HepG2 (cell line): ENCODE measurements around the gene LEMD1. TPM values are rescaled to one million over a fixed set of nuclear protein-coding genes. Genes with fewer than 3 reads are reported as not detected.

Experiments
- BRD4 ChIP-seq: sonication (generic); formaldehyde crosslinking; IDR thresholded peaks from 2 replicates; pipeline ENCODE4 v1.4.0; 2020; ENCODE audit warnings: missing genetic modification reagents
- CAMTA2 ChIP-seq: sonication (generic); formaldehyde crosslinking; IDR thresholded peaks from 2 replicates; pipeline ENCODE4 v1.4.0; 2020; ENCODE audit warnings: mild to moderate bottlenecking, missing genetic modification reagents, borderline replicate concordance
- CREB1 ChIP-seq, 2 experiments: fragments of 450-650 bp in 1 of 2; IDR thresholded peaks; 2 replicates each; pipeline ENCODE4 v1.6.1; 2016 to 2017; ENCODE audit warnings: control low read depth in 1 of 2, mild to moderate bottlenecking in 1 of 2, missing compliant biosample characterization in 1 of 2, missing genetic modification characterization in 1 of 2
- KMT2B ChIP-seq: IDR thresholded peaks from 2 replicates; pipeline ENCODE4 v1.6.1; 2016; ENCODE audit warnings: missing genetic modification reagents, missing compliant biosample characterization
- NFKBIZ ChIP-seq: IDR thresholded peaks from 2 replicates; pipeline ENCODE4 v1.6.1; 2018; ENCODE audit warnings: missing genetic modification reagents, missing compliant biosample characterization
- PHF21A ChIP-seq: sonication (generic); formaldehyde crosslinking; IDR thresholded peaks from 2 replicates; pipeline ENCODE4 v1.5.0; 2020; ENCODE audit warnings: mild to moderate bottlenecking, missing genetic modification reagents
- RBFOX2 ChIP-seq: fragments of 200-400 bp; formaldehyde crosslinking; IDR thresholded peaks from 2 replicates; pipeline ENCODE4 v1.6.1; 2017; ENCODE audit warnings: low read depth, mild to moderate bottlenecking, low read length
- SRSF9 ChIP-seq: fragments of 200-400 bp; formaldehyde crosslinking; IDR thresholded peaks from 2 replicates; pipeline ENCODE4 v1.6.1; 2018; ENCODE audit warnings: borderline replicate concordance, mild to moderate bottlenecking, low read depth, low read length; ENCODE audit not compliant: insufficient read depth, poor library complexity, severe bottlenecking
- ZC3H4 ChIP-seq: sonication (generic); formaldehyde crosslinking; IDR thresholded peaks from 2 replicates; pipeline ENCODE4 v1.4.0; 2020; ENCODE audit warnings: missing genetic modification reagents, borderline replicate concordance
- ZIK1 ChIP-seq: sonication (generic); formaldehyde crosslinking; IDR thresholded peaks from 2 replicates; pipeline ENCODE4 v1.5.0; 2020; ENCODE audit warnings: mild to moderate bottlenecking, low read depth, missing genetic modification reagents, borderline replicate concordance
- ZNF234 ChIP-seq: sonication (generic); formaldehyde crosslinking; conservative IDR thresholded peaks from 2 replicates; pipeline ENCODE4 v1.5.1; 2020; ENCODE audit warnings: mild to moderate bottlenecking, missing genetic modification reagents
- ZNF564 ChIP-seq: sonication (generic); formaldehyde crosslinking; IDR thresholded peaks from 2 replicates; pipeline ENCODE4 v1.8.1; 2023; ENCODE audit warnings: mild to moderate bottlenecking, missing genetic modification reagents
- ZNF615 ChIP-seq: sonication (generic); formaldehyde crosslinking; IDR thresholded peaks from 2 replicates; pipeline ENCODE4 v1.5.0; 2020; ENCODE audit warnings: mild to moderate bottlenecking, missing genetic modification reagents, borderline replicate concordance
- polyA plus RNA-seq, 8 experiments: library from polyadenylated mRNA; depleted of rRNA in 3 of 8; stranded (reverse) in 7 of 8; unstranded in 1 of 8; fragments of >200 nt; fragmentation: Illumina TruSeq in 4 of 8; extraction: Trizol in 4 of 8; gene quantifications; 2 replicates each; pipeline versions ENCODE4 v1.2.1 to v1.2.3, GENCODE V29; 2011 to 2016; ENCODE audit warnings: low read depth in 4 of 8, missing spikeins in 1 of 8, mixed read lengths in 1 of 8; ENCODE audit not compliant: insufficient read depth in 1 of 8
- total RNA-seq, 5 experiments: library from RNA; depleted of rRNA; stranded (reverse); fragments of >200 nt; fragmentation: Illumina TruSeq; extraction: Trizol; gene quantifications; 2 replicates each; pipeline ENCODE4 v1.2.3, GENCODE V29; 2016; ENCODE audit warnings: low read depth in 1 of 5
- TF ChIP-seq, protein P1 (sequence below): sonication (generic); formaldehyde crosslinking; IDR thresholded peaks from 2 replicates; pipeline ENCODE4 v1.5.1; 2020; ENCODE audit warnings: missing genetic modification reagents, mild to moderate bottlenecking, borderline replicate concordance
- TF ChIP-seq, protein P2 (sequence below): sonication (generic); IDR thresholded peaks from 2 replicates; pipeline ENCODE4 v1.6.1; 2016; ENCODE audit warnings: low read depth, borderline replicate concordance
- TF ChIP-seq, protein P3 (sequence below): sonication (generic); formaldehyde crosslinking; IDR thresholded peaks from 2 replicates; pipeline ENCODE4 v1.4.0; 2020; ENCODE audit warnings: missing genetic modification reagents
- TF ChIP-seq, protein P4 (sequence below): IDR thresholded peaks from 2 replicates; pipeline ENCODE4 v1.6.1; 2016; ENCODE audit warnings: low read depth
- TF ChIP-seq, protein P5 (sequence below): sonication (generic); formaldehyde crosslinking; IDR thresholded peaks from 2 replicates; pipeline ENCODE4 v1.4.0; 2020; ENCODE audit warnings: mild to moderate bottlenecking, missing genetic modification reagents, borderline replicate concordance

The LEMD1 gene
- total and polyA plus RNA-seq, 2 of the 13 experiments (the other 11 are each of a cell fraction or from before 2014, with no cell fraction given) = 1.4 to 2.3 TPM

DNA sequence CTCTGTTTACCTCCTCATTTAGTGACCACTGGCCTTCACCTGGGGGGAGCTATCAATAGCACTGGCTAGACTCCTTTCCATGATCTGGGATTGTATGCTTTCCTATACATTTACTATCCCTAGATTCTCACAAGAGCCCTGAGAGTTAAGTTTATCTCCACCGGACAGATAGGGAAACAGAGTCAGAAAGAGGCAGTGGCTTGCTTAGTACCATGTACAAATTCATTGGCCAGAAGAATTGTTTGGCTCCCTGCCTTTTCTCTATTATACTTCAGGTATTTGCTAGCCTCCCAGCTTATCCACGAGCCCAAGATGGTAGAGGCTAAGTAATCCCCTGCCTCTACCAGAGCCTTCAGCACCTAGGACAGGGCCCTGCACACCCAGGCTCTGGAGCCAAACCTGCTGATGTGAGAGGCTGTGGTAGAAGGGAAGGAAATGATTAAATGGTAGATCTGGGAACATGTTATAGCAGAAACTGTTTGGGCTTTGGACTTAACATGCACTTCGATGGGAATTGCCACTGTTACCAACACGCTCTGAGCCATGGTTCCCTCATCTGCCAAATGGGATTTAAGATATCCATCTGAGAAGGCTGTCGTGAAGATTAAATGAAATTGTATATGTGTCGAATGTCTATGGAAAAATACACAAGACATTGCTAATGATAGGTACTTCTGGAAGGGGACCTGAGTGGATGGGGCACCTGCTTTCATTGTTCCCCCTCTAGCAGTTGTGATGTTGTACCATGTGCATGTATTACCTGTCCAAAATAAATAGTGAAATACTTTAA is 37.1 kb upstream of the LEMD1 start (continued):
- TF ChIP-seq ZNF564 = no peak
- TF ChIP-seq, protein P1, sequence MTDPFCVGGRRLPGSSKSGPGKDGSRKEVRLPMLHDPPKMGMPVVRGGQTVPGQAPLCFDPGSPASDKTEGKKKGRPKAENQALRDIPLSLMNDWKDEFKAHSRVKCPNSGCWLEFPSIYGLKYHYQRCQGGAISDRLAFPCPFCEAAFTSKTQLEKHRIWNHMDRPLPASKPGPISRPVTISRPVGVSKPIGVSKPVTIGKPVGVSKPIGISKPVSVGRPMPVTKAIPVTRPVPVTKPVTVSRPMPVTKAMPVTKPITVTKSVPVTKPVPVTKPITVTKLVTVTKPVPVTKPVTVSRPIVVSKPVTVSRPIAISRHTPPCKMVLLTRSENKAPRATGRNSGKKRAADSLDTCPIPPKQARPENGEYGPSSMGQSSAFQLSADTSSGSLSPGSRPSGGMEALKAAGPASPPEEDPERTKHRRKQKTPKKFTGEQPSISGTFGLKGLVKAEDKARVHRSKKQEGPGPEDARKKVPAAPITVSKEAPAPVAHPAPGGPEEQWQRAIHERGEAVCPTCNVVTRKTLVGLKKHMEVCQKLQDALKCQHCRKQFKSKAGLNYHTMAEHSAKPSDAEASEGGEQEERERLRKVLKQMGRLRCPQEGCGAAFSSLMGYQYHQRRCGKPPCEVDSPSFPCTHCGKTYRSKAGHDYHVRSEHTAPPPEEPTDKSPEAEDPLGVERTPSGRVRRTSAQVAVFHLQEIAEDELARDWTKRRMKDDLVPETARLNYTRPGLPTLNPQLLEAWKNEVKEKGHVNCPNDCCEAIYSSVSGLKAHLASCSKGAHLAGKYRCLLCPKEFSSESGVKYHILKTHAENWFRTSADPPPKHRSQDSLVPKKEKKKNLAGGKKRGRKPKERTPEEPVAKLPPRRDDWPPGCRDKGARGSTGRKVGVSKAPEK (CRISPR knock-in tag) = no peak
- TF ChIP-seq, protein P2, sequence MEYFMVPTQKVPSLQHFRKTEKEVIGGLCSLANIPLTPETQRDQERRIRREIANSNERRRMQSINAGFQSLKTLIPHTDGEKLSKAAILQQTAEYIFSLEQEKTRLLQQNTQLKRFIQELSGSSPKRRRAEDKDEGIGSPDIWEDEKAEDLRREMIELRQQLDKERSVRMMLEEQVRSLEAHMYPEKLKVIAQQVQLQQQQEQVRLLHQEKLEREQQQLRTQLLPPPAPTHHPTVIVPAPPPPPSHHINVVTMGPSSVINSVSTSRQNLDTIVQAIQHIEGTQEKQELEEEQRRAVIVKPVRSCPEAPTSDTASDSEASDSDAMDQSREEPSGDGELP = no peak
- TF ChIP-seq, protein P3, sequence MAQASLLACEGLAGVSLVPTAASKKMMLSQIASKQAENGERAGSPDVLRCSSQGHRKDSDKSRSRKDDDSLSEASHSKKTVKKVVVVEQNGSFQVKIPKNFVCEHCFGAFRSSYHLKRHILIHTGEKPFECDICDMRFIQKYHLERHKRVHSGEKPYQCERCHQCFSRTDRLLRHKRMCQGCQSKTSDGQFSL (CRISPR knock-in tag) = no peak
- no peak for TF ChIP-seq CREB1 (IDR thresholded peaks at IDR 0.05)
- TF ChIP-seq CREB1 (CRISPR knock-in tag; IDR thresholded peaks at IDR 0.05) = no peak
- TF ChIP-seq, protein P4, sequence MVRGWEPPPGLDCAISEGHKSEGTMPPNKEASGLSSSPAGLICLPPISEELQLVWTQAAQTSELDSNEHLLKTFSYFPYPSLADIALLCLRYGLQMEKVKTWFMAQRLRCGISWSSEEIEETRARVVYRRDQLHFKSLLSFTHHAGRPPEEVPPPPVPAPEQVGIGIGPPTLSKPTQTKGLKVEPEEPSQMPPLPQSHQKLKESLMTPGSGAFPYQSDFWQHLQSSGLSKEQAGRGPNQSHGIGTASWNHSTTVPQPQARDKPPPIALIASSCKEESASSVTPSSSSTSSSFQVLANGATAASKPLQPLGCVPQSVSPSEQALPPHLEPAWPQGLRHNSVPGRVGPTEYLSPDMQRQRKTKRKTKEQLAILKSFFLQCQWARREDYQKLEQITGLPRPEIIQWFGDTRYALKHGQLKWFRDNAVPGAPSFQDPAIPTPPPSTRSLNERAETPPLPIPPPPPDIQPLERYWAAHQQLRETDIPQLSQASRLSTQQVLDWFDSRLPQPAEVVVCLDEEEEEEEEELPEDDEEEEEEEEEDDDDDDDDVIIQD (CRISPR knock-in tag) = no peak
- TF ChIP-seq RBFOX2 = no peak
- TF ChIP-seq NFKBIZ (CRISPR knock-in tag) = no peak
- no peak for TF ChIP-seq BRD4 (CRISPR knock-in tag)
- no peak for TF ChIP-seq ZC3H4 (CRISPR knock-in tag)
- TF ChIP-seq, protein P5, sequence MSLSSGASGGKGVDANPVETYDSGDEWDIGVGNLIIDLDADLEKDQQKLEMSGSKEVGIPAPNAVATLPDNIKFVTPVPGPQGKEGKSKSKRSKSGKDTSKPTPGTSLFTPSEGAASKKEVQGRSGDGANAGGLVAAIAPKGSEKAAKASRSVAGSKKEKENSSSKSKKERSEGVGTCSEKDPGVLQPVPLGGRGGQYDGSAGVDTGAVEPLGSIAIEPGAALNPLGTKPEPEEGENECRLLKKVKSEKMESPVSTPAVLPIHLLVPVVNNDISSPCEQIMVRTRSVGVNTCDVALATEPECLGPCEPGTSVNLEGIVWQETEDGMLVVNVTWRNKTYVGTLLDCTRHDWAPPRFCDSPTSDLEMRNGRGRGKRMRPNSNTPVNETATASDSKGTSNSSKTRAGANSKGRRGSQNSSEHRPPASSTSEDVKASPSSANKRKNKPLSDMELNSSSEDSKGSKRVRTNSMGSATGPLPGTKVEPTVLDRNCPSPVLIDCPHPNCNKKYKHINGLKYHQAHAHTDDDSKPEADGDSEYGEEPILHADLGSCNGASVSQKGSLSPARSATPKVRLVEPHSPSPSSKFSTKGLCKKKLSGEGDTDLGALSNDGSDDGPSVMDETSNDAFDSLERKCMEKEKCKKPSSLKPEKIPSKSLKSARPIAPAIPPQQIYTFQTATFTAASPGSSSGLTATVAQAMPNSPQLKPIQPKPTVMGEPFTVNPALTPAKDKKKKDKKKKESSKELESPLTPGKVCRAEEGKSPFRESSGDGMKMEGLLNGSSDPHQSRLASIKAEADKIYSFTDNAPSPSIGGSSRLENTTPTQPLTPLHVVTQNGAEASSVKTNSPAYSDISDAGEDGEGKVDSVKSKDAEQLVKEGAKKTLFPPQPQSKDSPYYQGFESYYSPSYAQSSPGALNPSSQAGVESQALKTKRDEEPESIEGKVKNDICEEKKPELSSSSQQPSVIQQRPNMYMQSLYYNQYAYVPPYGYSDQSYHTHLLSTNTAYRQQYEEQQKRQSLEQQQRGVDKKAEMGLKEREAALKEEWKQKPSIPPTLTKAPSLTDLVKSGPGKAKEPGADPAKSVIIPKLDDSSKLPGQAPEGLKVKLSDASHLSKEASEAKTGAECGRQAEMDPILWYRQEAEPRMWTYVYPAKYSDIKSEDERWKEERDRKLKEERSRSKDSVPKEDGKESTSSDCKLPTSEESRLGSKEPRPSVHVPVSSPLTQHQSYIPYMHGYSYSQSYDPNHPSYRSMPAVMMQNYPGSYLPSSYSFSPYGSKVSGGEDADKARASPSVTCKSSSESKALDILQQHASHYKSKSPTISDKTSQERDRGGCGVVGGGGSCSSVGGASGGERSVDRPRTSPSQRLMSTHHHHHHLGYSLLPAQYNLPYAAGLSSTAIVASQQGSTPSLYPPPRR (CRISPR knock-in tag) = no peak
- no peak for TF ChIP-seq ZNF615 (CRISPR knock-in tag)
- no peak for TF ChIP-seq ZIK1 (CRISPR knock-in tag)
- TF ChIP-seq KMT2B = no peak
- TF ChIP-seq CAMTA2 (CRISPR knock-in tag) = no peak
- no peak for TF ChIP-seq PHF21A (CRISPR knock-in tag)
- no peak for TF ChIP-seq ZNF234 (CRISPR knock-in tag)
- TF ChIP-seq SRSF9 = no peak
